ENCODE measurements around the gene GNAS-AS1. TPM values are rescaled to one million over a fixed set of nuclear protein-coding genes. Genes with fewer than 3 reads are reported as not detected.

The GNAS-AS1 gene
- total and polyA plus RNA-seq, 2 of the 8 experiments (the other 6 are each of a cell fraction or from before 2014, with no cell fraction given), result 4.7 to 13.7 TPM

- no peak overlapping the region for H2AK5ac ChIP-seq (ENCODE audit: low read depth, low read length)
- H3K14ac ChIP-seq (ENCODE audit: insufficient read length), result no peak overlapping the region
- no peak overlapping the region for H4K91ac ChIP-seq (replicated peaks; ENCODE audit: insufficient read length, low read length)
- FAIRE-seq (no peak), DNase-seq (ENCODE audit: low read depth in 1 of 2, low spot score in 2 of 2) (no peak)
- H3K4ac ChIP-seq (replicated peaks; ENCODE audit: insufficient read length, low read depth, low read length), result no peak overlapping the region
- WGBS, 2 experiments (ENCODE audit: extremely low coverage in 1 of 2, insufficient coverage in 1 of 2, insufficient read length in 1 of 2, insufficient replicate concordance in 2 of 2, low coverage in 1 of 2, low lambda C conversion rate in 2 of 2, missing lambda C conversion rate in 1 of 2), result 87% methylated on average over 4 of the region's 4 CpGs; no CpG with 5 or more reads in 1 of the 2 experiments
- no peaks in the 10 kb centered on the region; the same call in 1 of the 2 replicates for H3K23me2 ChIP-seq (ENCODE audit: low read depth, low read length)
- H2BK5ac ChIP-seq (ENCODE audit: low read depth, low read length), result no peak overlapping the region
- H4K20me1 ChIP-seq (replicated peaks in 1 of 2; ENCODE audit: control insufficient read depth in 1 of 2, insufficient read depth in 2 of 2, low read length in 2 of 2), result peaks cover 14 to 42% of the 10 kb centered on the region in 2 experiments
- H2BK12ac ChIP-seq (ENCODE audit: low read depth, low read length), result no peak overlapping the region
- no peak overlapping the region for H2BK120ac ChIP-seq (replicated peaks; ENCODE audit: low read depth, low read length)
- peaks cover 14 to 100% of the 10 kb centered on the region in 2 experiments; a peak in 3 of 4 replicates for H3K79me2 ChIP-seq (ENCODE audit: control insufficient read depth in 1 of 2, insufficient read depth in 2 of 2, low read length in 2 of 2)
- H3K4me1 ChIP-seq (replicated peaks in 1 of 4; ENCODE audit: control insufficient read depth in 3 of 4, insufficient read depth in 4 of 4, low read length in 3 of 4), result peaks cover 13 to 38% (median 31%) of the 10 kb centered on the region in 4 experiments
- H3K9ac ChIP-seq (replicated peaks in 1 of 4; ENCODE audit: extremely low read depth in 1 of 4, low read depth in 3 of 4, low read length in 3 of 4), result no peak overlapping the region
- H4K5ac ChIP-seq (ENCODE audit: insufficient read length, low read depth, low read length), result no peak overlapping the region
- no peak overlapping the region for H3K18ac ChIP-seq (ENCODE audit: extremely low read depth, low read length)
- H3K23ac ChIP-seq (ENCODE audit: insufficient read length), result no peak overlapping the region
- ChIA-PET CTCF (ENCODE audit: partially characterized antibody) (interaction anchor here (0.6 to 1.6 kb wide), 3 partner anchors 10 to 570 kb away, joined by 3 read pairs; no protein-coding TSS in a partner anchor), POLR2A (ENCODE audit: partially characterized antibody) (interaction anchor here (0.8 to 4.4 kb wide), 12 partner anchors 8 to 135 kb away, joined by 3 to 37 read pairs (median 4); partner anchors contain the start of genes ATP5F1E and GNAS)
- no peak overlapping the region for H3K27ac ChIP-seq (ENCODE audit: low read depth, low read length)
- H3K9me3 ChIP-seq (ENCODE audit: insufficient read depth in 2 of 2, low read depth in 1 of 2, low read length in 1 of 2), result no peaks in the 10 kb centered on the region
- no peak overlapping the region for H2BK15ac ChIP-seq (ENCODE audit: low read length)
- peaks cover 6% of the 10 kb centered on the region for H3K79me1 ChIP-seq (ENCODE audit: low read depth, low read length)
- H3K4me2 ChIP-seq (ENCODE audit: insufficient read depth in 1 of 2, low read depth in 2 of 2, low read length in 2 of 2), result peak overlapping the region in 1 of 2 experiments; percentile 62; a peak in 1 of 4 replicates
- peaks cover 2 to 34% (median 6%) of the 10 kb centered on the region in 4 experiments; a peak in 5 of 8 replicates for H3K36me3 ChIP-seq (ENCODE audit: control insufficient read depth in 2 of 4, insufficient read depth in 4 of 4, low read length in 3 of 4)
- H3K27me3 ChIP-seq (replicated peaks in 1 of 4; ENCODE audit: control insufficient read depth in 3 of 4, extremely low read depth in 1 of 4, insufficient read depth in 3 of 4, low read length in 3 of 4), result no peaks in the 10 kb centered on the region
- no peak overlapping the region for H2BK20ac ChIP-seq (ENCODE audit: low read length)
- no peak overlapping the region for H3K56ac ChIP-seq (replicated peaks; ENCODE audit: insufficient read length, low read depth, low read length)
- H3K4me3 ChIP-seq (ENCODE audit: extremely low read depth in 1 of 4, insufficient read depth in 2 of 4, low read depth in 3 of 4, low read length in 4 of 4), result no peak overlapping the region
- no peak overlapping the region for H4K8ac ChIP-seq (ENCODE audit: extremely low read depth, insufficient read depth, low read length)
- H2AFZ ChIP-seq (ENCODE audit: low read length), result no peak overlapping the region
- TF ChIP-seq CBX5 (IDR thresholded peaks at IDR 0.05; ENCODE audit: low read depth, low read length) (no peak), RXRA (IDR thresholded peaks at IDR 0.05; ENCODE audit: insufficient read depth, low read depth, low read length) (no peak), CHD1 (IDR thresholded peaks at IDR 0.05; ENCODE audit: low read depth, low read length) (no peak), ATF2 (IDR thresholded peaks at IDR 0.05; ENCODE audit: low read length) (no peak), RNF2 (IDR thresholded peaks at IDR 0.05; ENCODE audit: borderline replicate concordance, low read depth, low read length, missing control alignments, poor library complexity, severe bottlenecking) (no peak), USF2 (IDR thresholded peaks at IDR 0.05; ENCODE audit: low read length) (no peak)
Measured at GRCh38 chr20:58897488-58897887, 46.8 kb upstream of the GNAS-AS1 start.
